SK-N-SH (cell line): Measurements from ENCODE around the gene CEP57L1.

ENCODE experiments used
- TF ChIP-seq, protein P1 (sequence below): fragments of 200-600 bp; sonication (generic); IDR thresholded peaks from 2 replicates; pipeline ENCODE4 v1.6.1; 2017; ENCODE audit warnings: antibody characterized with exemption, mild to moderate bottlenecking, moderate library complexity
- TF ChIP-seq, protein P2 (sequence below): IDR thresholded peaks from 2 replicates; pipeline ENCODE4 v1.4.0; 2012; ENCODE audit warnings: low read depth, borderline replicate concordance

- TF ChIP-seq, protein P1, sequence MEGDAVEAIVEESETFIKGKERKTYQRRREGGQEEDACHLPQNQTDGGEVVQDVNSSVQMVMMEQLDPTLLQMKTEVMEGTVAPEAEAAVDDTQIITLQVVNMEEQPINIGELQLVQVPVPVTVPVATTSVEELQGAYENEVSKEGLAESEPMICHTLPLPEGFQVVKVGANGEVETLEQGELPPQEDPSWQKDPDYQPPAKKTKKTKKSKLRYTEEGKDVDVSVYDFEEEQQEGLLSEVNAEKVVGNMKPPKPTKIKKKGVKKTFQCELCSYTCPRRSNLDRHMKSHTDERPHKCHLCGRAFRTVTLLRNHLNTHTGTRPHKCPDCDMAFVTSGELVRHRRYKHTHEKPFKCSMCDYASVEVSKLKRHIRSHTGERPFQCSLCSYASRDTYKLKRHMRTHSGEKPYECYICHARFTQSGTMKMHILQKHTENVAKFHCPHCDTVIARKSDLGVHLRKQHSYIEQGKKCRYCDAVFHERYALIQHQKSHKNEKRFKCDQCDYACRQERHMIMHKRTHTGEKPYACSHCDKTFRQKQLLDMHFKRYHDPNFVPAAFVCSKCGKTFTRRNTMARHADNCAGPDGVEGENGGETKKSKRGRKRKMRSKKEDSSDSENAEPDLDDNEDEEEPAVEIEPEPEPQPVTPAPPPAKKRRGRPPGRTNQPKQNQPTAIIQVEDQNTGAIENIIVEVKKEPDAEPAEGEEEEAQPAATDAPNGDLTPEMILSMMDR: no peak
- TF ChIP-seq, protein P2, sequence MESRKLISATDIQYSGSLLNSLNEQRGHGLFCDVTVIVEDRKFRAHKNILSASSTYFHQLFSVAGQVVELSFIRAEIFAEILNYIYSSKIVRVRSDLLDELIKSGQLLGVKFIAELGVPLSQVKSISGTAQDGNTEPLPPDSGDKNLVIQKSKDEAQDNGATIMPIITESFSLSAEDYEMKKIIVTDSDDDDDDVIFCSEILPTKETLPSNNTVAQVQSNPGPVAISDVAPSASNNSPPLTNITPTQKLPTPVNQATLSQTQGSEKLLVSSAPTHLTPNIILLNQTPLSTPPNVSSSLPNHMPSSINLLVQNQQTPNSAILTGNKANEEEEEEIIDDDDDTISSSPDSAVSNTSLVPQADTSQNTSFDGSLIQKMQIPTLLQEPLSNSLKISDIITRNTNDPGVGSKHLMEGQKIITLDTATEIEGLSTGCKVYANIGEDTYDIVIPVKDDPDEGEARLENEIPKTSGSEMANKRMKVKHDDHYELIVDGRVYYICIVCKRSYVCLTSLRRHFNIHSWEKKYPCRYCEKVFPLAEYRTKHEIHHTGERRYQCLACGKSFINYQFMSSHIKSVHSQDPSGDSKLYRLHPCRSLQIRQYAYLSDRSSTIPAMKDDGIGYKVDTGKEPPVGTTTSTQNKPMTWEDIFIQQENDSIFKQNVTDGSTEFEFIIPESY: no peak
These were observed 87.3 kb downstream of the CEP57L1 start for GRCh38 chr6:109182578-109182977.
